Measurements from ENCODE around the gene CYTIP.
"Not testable (repeated sequence)": the region's sequence is repeated elsewhere in the genome, so short reads cannot be mapped to it uniquely, and the experiment has no call there.

Gene CYTIP

GRCh38 chr2:157368508-157368907, 75.4 kb downstream of the CYTIP start:
- DNase-seq (ENCODE audit: low spot score) = not testable (repeated sequence)

GRCh38 chr2:157367704-157368103, 76.2 kb downstream of the CYTIP start:
- no peak for DNase-seq (ENCODE audit: low spot score)

Measured in kidney capillary endothelial cell (primary cell).